GM19395 (cell line): ENCODE data around the gene RUNDC3A.
A peak's percentile ranks its signal among the peaks of the same experiment; 100 is the strongest.
"Not testable (repeated sequence)": the region's sequence is repeated elsewhere in the genome, so short reads cannot be mapped to it uniquely, and the experiment has no call there.

ENCODE experiments used
- ATAC-seq: cut with Tn5 transposase; IDR thresholded peaks from one replicate; pipeline ENCODE4 v1.9.1; 2021; ENCODE audit warnings: mild to moderate bottlenecking, moderate library complexity; ENCODE audit not compliant: unreplicated experiment

The RUNDC3A gene

GRCh38 chr17:44318077-44318892 is 9.9 kb downstream of the RUNDC3A start:
- ATAC-seq: no peak

GRCh38 chr17:44320066-44320465 is 11.7 kb downstream of the RUNDC3A start:
- no peak for ATAC-seq

DNA sequence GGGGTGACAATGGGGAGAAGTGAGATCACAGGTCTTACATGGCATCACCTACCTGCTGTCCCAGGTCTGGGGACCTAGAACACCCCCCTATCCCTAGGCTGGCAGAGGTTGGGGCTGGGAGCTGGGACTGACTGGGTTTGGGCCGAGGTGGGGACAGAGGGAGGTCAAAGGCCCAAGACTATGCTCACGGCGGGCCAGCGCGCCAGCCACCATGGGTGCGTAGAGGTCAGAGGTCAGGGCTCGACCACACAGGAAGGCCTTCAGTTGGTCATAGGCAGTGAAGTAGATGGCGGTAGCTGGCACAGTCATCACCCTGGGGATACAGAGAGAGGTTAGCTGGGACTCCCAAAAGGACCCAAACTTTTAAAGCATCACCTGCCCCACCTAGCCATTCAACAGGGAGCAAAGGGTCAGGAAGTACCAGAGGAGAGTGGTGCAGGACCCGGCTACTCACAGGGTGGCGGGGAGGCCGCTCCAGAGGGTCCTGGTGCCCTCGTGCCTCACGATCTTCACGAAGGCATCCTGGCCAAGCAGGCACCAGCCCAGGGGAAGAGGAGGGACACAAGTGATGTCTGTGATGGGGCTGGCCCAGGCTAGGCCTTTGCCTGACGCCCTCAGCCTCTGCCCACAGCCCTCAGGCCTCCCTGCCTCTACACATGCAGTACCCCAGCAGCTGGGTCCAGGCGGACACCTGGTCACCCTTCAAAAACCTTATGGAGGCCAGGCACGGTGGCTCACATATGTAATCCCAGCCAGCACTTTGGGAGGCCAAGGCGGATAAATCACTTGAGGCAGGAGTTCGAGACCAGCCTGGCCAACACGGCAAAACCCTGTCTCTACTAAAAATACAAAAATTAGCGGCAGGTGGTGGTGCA is 13.1 kb downstream of the RUNDC3A start:
- no peak for ATAC-seq

DNA sequence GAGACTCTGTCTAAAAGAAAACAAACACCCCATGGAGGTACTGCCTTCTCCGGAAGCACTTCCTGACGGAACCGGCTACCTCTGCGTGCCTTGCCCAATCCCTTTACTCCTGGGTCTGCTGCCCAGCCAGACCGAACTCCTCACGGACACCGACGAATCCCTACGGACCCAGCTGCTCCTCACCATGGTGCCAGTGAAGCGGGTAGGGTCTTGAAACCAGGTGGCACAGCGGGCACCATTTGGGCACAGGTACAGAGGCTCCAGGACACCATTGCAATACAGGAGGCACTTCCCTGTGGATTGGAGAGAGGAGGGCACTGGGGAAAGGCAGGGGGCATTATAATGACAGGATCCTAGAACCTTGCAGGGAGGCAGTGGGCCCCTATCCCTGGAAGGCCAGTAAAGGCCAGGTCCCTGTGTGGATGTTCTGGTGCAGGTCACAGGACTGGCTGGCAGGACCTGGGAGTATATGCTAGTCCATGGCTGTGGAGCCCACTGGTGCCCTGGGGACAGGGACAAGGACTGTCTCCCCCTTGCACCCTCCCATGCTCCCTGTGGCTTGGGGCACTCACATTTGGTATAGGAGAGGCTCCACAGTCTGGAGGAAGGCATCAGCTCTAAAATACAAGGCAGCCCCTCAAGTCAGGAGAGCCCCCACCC is 14.0 kb downstream of the RUNDC3A start:
- no peak for ATAC-seq

DNA sequence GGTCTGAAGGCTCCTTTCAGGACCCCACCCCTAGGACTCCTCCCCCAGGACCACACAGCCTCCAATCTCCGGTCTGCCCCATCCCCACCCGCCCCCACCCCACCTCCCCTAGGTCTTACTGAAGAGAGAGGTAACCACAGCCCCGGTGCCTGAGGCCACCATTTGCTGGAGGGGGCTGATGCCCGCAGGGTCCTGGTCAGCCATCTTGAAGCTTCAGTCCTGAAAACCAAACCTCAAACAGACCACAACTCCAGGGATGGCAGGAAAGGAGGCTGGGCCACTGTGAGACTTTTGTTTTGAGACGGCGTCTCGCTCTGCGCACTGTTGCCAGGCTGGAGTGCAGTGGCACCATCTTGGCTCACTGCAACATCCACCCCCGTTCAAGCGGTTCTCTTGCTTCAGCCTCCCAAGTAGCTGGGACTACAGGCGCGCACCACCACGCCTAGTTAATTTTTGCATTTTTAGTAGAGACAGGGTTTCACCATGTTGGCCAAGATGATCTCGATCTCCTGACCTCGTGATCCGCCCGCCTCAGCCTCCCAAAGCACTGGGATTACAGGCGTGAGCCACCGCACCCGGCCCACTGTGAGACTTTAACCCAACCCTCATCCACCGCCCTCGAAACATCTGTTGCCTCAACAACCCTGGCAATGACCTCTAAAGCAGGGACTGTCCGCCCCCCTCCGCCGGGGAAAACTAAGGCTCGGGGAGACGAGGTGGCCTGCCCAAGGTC is 15.1 kb downstream of the RUNDC3A start:
- no peak for ATAC-seq

GRCh38 chr17:44324092-44324570 is 15.7 kb downstream of the RUNDC3A start:
- no peak for ATAC-seq

DNA sequence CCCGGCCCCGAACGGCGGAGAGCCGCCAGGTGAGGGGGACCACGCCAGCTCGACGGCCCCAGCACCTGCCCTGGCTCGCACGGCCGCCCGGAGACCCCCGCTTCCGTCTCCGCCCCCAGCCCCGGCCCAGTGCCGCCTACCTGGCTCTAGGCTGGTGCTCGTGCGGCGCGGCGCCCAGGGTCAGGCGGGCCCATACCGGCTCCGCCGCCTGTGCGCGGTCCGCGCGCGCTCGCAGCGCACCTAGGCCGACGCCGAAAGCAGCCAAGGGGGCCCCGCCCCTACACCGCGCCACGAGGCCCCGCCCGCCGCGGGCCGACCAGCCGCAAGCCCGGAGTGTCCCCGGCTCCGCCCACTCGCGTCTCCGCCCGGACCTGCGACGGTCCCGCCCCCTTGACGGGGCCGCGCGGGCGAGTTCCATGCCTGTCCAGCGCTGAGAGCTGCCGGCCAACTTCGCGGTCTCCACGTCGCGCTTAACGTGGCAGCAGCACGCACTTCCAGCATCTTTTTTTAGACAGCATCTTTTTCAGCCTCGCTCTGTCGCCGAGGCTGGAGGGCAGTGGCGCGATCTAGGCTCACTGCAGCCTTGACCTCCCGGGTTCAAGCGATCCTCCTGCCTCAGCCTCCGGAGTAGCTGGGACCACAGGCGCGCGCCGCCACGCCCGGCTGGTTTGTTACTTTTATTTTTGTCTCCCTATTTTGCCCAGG is 16.3 kb downstream of the RUNDC3A start, which contains the start of gene SLC25A39:
Gene SLC25A39 (minus strand): TSS at position 253 of the 705 bp plus-strand sequence. CDS start 1,261 bp downstream, outside the sequence.
- peak; percentile 51 for ATAC-seq

- ATAC-seq: peak; percentile 39
These were observed 18.6 kb downstream of the RUNDC3A start for GRCh38 chr17:44326861-44327444.

GRCh38 chr17:44327715-44328449 is 19.5 kb downstream of the RUNDC3A start:
- no peak for ATAC-seq

GRCh38 chr17:44329516-44329915 is 21.1 kb downstream of the RUNDC3A start:
- not testable (repeated sequence) for ATAC-seq

DNA sequence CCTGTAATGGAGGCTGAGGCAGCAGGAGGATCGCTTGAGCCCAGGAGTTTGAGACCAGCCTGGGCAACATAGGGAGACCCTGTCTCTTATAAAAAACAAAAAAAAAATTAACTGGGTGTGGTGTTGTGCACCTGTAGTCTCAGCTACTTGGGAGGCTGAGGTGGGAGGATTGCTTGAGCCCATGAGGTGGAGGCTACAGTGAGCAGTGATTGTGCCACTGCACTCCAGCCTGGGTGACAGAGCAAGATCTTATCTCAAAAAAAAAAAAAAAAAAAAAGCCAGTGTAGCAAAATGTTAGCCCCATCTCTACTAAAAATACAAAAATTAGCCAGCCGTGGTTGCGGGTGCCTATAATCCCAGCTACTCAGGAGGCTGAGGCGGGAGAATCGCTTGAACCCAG is 21.9 kb downstream of the RUNDC3A start:
- not testable (repeated sequence) for ATAC-seq

GRCh38 chr17:44331249-44331760 is 22.9 kb downstream of the RUNDC3A start:
- ATAC-seq: no peak

DNA sequence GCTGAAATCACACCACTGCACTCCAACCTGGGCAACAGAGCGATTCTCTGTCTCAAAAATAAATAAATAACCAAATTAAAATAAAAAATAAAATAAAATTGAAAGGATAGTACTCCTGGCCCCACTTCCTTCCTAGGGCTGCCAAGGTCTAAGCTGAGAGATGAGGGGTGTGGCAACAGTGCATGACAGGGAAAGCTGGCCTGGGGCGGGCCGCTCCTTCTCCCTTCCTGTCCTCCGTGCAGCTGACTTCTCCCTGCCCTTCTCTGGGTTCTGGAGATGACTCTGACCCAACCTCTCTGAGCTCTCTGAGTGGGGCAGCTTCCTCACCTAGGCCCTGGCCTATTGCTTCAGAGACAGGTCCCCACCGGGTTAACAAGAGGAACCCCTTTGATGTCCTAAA is 25.0 kb downstream of the RUNDC3A start:
- no peak for ATAC-seq

DNA sequence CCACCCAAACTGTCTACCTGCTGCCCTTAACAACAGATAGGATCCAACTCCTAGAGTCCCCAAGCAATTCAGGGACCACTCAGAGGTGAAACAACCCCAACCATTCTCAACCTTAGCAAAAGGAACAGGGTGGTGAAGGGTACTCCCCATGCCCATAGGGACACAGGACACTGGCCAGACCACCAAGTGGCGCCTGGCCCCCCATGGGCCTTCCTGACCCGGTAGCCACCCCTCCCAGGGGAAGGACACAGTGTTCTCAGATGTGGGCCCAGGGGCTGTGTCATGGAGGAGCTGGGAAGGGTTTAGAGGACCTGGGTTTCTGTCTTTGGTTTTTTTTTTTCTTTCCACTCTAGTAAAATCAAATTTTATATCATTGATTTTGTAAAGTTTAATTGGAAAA is 25.9 kb downstream of the RUNDC3A start:
- ATAC-seq: no peak

GRCh38 chr17:44334727-44335126 is 26.3 kb downstream of the RUNDC3A start:
- no peak for ATAC-seq

- no peak for ATAC-seq
These were observed 27.2 kb downstream of the RUNDC3A start for GRCh38 chr17:44335564-44335963.

DNA sequence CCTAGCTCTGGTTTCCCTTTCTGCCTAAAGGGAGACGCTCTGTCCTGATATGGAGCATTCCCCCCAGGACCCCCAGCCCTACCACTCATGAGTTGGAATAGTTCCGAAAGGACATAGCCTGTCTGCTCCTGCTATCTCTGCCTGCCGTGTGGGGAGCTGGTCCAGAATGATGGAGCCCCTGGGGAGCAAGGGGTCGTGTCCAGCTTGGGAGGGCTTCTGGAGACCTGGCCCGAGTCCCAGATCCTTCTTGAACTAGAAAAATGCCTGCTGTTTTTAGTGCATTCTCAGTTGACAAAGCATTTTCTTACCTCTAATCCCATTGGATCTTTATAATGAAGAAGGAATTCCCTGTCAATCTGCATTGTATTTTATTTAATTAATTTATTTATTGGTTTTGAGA is 27.6 kb downstream of the RUNDC3A start:
- no peak for ATAC-seq

GRCh38 chr17:44338702-44339101 is 30.3 kb downstream of the RUNDC3A start:
- no peak for ATAC-seq
